K562 (cell line): Measurements from ENCODE around the gene SMG7. TPM values are rescaled to one million over a fixed set of nuclear protein-coding genes. Genes with fewer than 3 reads are reported as not detected.

ENCODE experiments used
- ATAC-seq: fragments of 200-7000 bp; cut with Tn5 transposase; 3 replicates; pipeline ENCODE4 v1.9.1; 2020; ENCODE audit warnings: moderate library complexity
- BruUV-seq: library from RNA; stranded (reverse); fragments of 400-500 nt; replicated peaks from 2 replicates; lab custom pipeline; 2021; lab: Mats Ljungman, UMichigan
- CTCF ChIA-PET: fragments of 300-600 bp; formaldehyde crosslinking; extraction: SDS; loops from one replicate; lab custom pipeline; 2021; ENCODE audit warnings: low intra/inter-chr PET ratio; lab: Yijun Ruan, JAX
- POLR2A ChIA-PET: fragments of 300-600, 350-650 bp; sonication (Branson Sonifier 250); formaldehyde crosslinking; extraction: SDS; loops from one replicate; lab custom pipeline; 2021; ENCODE audit warnings: antibody characterized with exemption, inconsistent platforms; lab: Yijun Ruan, JAX
- DNase-seq, 4 experiments: peaks; one replicate each; pipeline versions ENCODE4 v3.0.0 to v3.0.0-alpha.2; 2011 to 2018; ENCODE audit warnings: low spot score in 3 of 4, mixed read lengths in 3 of 4; ENCODE audit errors: extremely low read depth in 1 of 4
- FAIRE-seq: peaks from 2 replicates; lab custom pipeline; 2011; peaks lifted over from hg19 to GRCh38; lab: Jason Lieb, UNC
- H2AFZ ChIP-seq: 2 replicates; pipeline ENCODE4 v1.6.0; 2011; ENCODE audit warnings: low read depth, low read length, control low read depth, inconsistent platforms
- H3K27ac ChIP-seq: fragments of 200-600 bp; 3 replicates; pipeline ENCODE4 v1.8.0; 2011; ENCODE audit warnings: low read depth, mild to moderate bottlenecking, control low read depth, inconsistent platforms, low read length, moderate library complexity, mixed read lengths; ENCODE audit errors: extremely low read depth
- H3K27me3 ChIP-seq, 2 experiments: fragments of 300-600 bp in 1 of 2; 2 replicates in 1 of 2; 3 replicates in 1 of 2; pipeline versions ENCODE4 v1.6.0 to v1.8.0; 2011; ENCODE audit warnings: inconsistent platforms in 2 of 2, low read length in 2 of 2, mild to moderate bottlenecking in 1 of 2, mixed read lengths in 1 of 2, moderate library complexity in 1 of 2; ENCODE audit not compliant: control insufficient read depth in 2 of 2, insufficient read depth in 2 of 2
- H3K36me3 ChIP-seq: fragments of 300-600 bp; 3 replicates; pipeline ENCODE4 v1.8.0; 2011; ENCODE audit warnings: mild to moderate bottlenecking, low read length, inconsistent platforms; ENCODE audit not compliant: control insufficient read depth, insufficient read depth
- H3K4me1 ChIP-seq, 2 experiments: fragments of 200-600 bp in 1 of 2; replicated peaks in 1 of 2; 2 replicates in 1 of 2; 3 replicates in 1 of 2; pipeline versions ENCODE4 v1.5.1 to v1.8.0; 2011; ENCODE audit warnings: inconsistent platforms in 2 of 2, low read length in 2 of 2, mild to moderate bottlenecking in 1 of 2, mixed read lengths in 1 of 2, moderate library complexity in 1 of 2; ENCODE audit not compliant: control insufficient read depth in 2 of 2, insufficient read depth in 2 of 2
- H3K4me2 ChIP-seq: 2 replicates; pipeline ENCODE4 v1.6.1; 2011; ENCODE audit warnings: low read length, control low read depth, inconsistent platforms, mixed read lengths; ENCODE audit not compliant: insufficient read depth
- H3K4me3 ChIP-seq: fragments of 200-600 bp; sonication (generic), shearing (Covaris generic); 2 replicates; pipeline ENCODE4 v1.5.1; 2016; ENCODE audit warnings: control low read depth, inconsistent platforms
- H3K79me2 ChIP-seq: fragments of 200-600 bp; 3 replicates; pipeline ENCODE4 v1.8.0; 2011; ENCODE audit warnings: low read length, inconsistent platforms; ENCODE audit not compliant: control insufficient read depth, insufficient read depth
- H3K9ac ChIP-seq, 2 experiments: 2 replicates each; pipeline versions ENCODE4 v1.6.0 to v1.6.1; 2011; ENCODE audit warnings: low read depth in 2 of 2, low read length in 2 of 2, control low read depth in 1 of 2, inconsistent platforms in 1 of 2, mild to moderate bottlenecking in 1 of 2, mixed read lengths in 1 of 2; ENCODE audit not compliant: insufficient read depth in 1 of 2
- H3K9me1 ChIP-seq: one replicate; pipeline ENCODE4 v1.6.0; 2011; ENCODE audit warnings: inconsistent platforms, mild to moderate bottlenecking, low read length, moderate library complexity; ENCODE audit not compliant: control insufficient read depth, insufficient read depth
- H3K9me3 ChIP-seq: replicated peaks from 2 replicates; pipeline ENCODE4 v1.5.1; 2011; ENCODE audit warnings: low read depth, low read length, inconsistent platforms; ENCODE audit not compliant: control insufficient read depth, insufficient read depth
- H4K20me1 ChIP-seq: replicated peaks from 2 replicates; pipeline ENCODE4 v1.6.1; 2011; ENCODE audit warnings: low read length, inconsistent platforms, mixed read lengths; ENCODE audit not compliant: control insufficient read depth, insufficient read depth
- HNRNPK ChIP-seq: fragments of 200-400 bp; formaldehyde crosslinking; IDR thresholded peaks from one replicate; pipeline ENCODE4 v1.6.1; 2018; ENCODE audit warnings: mild to moderate bottlenecking, low read depth, low read length; ENCODE audit not compliant: poor library complexity, severe bottlenecking
- PCBP2 ChIP-seq: fragments of 200-400 bp; formaldehyde crosslinking; IDR thresholded peaks from 2 replicates; pipeline ENCODE4 v1.6.1; 2018; ENCODE audit warnings: low read length, low read depth, mild to moderate bottlenecking, moderate library complexity; ENCODE audit not compliant: poor library complexity, severe bottlenecking
- PREB ChIP-seq: sonication (generic); formaldehyde crosslinking; IDR thresholded peaks from 2 replicates; pipeline ENCODE4 v1.8.1; 2023; ENCODE audit warnings: mild to moderate bottlenecking, missing genetic modification reagents
- WGBS: fragments of 100-300 bp; shearing (Covaris generic); methylation state at CpG from one replicate; pipeline ENCODE4 v1.1.6; 2016; ENCODE audit warnings: low coverage, mixed read lengths; ENCODE audit not compliant: insufficient coverage; ENCODE audit errors: missing lambda C conversion rate; 5-methylcytosine and 5-hydroxymethylcytosine counted together
- in situ Hi-C: fragments of 300-500 bp; cut with MboI; formaldehyde crosslinking; loops from 4 replicates; pipeline ENCODE4 v1.15.0; 2018; ENCODE audit warnings: inconsistent platforms, mixed read lengths
- intact Hi-C: fragments of 100-400 bp; cut with micrococcal nuclease; formaldehyde crosslinking; loops from 2 replicates; pipeline ENCODE4 v1.14.2; 2022
- polyA plus RNA-seq, 8 experiments: library from polyadenylated mRNA; depleted of rRNA in 4 of 8; stranded (reverse) in 5 of 8; unstranded in 3 of 8; fragments of >200 nt; fragmentation: Nextera tagmentation in 2 of 8; fragmentation: Illumina TruSeq in 1 of 8; extraction: Ambion mirVana in 2 of 8; extraction: Trizol in 1 of 8; gene quantifications; 2 replicates each; pipeline versions ENCODE4 v1.2.1 to v1.2.3, GENCODE V29; 2011 to 2014; ENCODE audit warnings: inconsistent platforms in 1 of 8, missing spikeins in 1 of 8
- total RNA-seq, 7 experiments: library from RNA; depleted of rRNA in 6 of 7; stranded (reverse); fragments of >200 nt in 6 of 7; fragmentation: Illumina TruSeq in 2 of 7; extraction: Trizol in 2 of 7; gene quantifications; 2 replicates each; pipeline versions ENCODE4 v1.2.1 to v1.2.3, GENCODE V29; 2011 to 2021; ENCODE audit warnings: low replicate concordance in 1 of 7
- TF ChIP-seq, protein P1 (sequence below): IDR thresholded peaks from 2 replicates; pipeline ENCODE4 v1.6.1; 2016; ENCODE audit warnings: missing genetic modification characterization, missing compliant biosample characterization
- TF ChIP-seq, protein P2 (sequence below): fragments of 450-650 bp; formaldehyde crosslinking; IDR thresholded peaks from 2 replicates; pipeline ENCODE4 v1.4.0; 2022; ENCODE audit warnings: missing genetic modification characterization

SMG7 gene
- total and polyA plus RNA-seq, 9 of the 15 experiments (the other 6 are each of a cell fraction or from before 2014, with no cell fraction given): 12.4 to 74.6 (median 29.0) TPM

DNA sequence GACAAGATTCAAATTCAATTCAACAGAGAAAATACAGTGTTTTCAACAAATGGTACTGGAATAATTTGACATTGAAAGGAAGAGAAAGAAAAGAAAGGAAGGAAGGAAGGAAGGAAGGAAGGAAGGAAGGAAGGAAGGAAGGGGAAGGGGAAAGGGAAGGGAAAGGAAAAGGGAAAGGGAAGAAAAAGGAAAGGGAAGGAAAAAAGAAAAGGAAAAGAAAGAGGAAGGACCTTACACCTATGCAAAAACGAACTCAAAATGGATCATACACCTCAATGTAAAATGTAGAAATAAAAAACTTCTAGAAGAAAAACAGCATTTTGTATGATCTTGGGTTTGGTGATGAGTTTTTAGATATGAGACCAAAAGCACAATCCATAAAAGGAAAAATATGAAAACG lies 34.2 kb upstream of the SMG7 start:
- intact Hi-C loops: no loop called here
- no peaks in the 10 kb centered on the region for H3K36me3 ChIP-seq
- FAIRE-seq: no peak
- CTCF ChIA-PET: no interaction called here
- 0% methylated on average over 2 of the region's 2 CpGs for WGBS
- no peak overlapping the region for H3K27ac ChIP-seq
- POLR2A ChIA-PET: no interaction called here
- TF ChIP-seq, protein P1, sequence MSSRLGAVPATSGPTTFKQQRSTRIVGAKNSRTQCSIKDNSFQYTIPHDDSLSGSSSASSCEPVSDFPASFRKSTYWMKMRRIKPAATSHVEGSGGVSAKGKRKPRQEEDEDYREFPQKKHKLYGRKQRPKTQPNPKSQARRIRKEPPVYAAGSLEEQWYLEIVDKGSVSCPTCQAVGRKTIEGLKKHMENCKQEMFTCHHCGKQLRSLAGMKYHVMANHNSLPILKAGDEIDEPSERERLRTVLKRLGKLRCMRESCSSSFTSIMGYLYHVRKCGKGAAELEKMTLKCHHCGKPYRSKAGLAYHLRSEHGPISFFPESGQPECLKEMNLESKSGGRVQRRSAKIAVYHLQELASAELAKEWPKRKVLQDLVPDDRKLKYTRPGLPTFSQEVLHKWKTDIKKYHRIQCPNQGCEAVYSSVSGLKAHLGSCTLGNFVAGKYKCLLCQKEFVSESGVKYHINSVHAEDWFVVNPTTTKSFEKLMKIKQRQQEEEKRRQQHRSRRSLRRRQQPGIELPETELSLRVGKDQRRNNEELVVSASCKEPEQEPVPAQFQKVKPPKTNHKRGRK (tag): peak; percentile 68
- no peak for TF ChIP-seq PREB (CRISPR knock-in tag)
- TF ChIP-seq, protein P2, sequence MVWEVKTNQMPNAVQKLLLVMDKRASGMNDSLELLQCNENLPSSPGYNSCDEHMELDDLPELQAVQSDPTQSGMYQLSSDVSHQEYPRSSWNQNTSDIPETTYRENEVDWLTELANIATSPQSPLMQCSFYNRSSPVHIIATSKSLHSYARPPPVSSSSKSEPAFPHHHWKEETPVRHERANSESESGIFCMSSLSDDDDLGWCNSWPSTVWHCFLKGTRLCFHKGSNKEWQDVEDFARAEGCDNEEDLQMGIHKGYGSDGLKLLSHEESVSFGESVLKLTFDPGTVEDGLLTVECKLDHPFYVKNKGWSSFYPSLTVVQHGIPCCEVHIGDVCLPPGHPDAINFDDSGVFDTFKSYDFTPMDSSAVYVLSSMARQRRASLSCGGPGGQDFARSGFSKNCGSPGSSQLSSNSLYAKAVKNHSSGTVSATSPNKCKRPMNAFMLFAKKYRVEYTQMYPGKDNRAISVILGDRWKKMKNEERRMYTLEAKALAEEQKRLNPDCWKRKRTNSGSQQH (CRISPR knock-in tag): 0 out of 2 replicates have a peak, but pooled peaks have one; percentile 67
- TF ChIP-seq PCBP2: peak; percentile 40
- TF ChIP-seq HNRNPK: peak; percentile 61
- DNase-seq: no peak
- BruUV-seq: no TSS peak
- H4K20me1 ChIP-seq: 0 out of 2 replicates have a peak, but pooled peaks cover 4% of the 10 kb centered on the region
- no peak overlapping the region for H2AFZ ChIP-seq
- no peaks in the 10 kb centered on the region for H3K9me1 ChIP-seq
- no peak overlapping the region for H3K9ac ChIP-seq
- H3K4me2 ChIP-seq: no peak overlapping the region
- ATAC-seq: no peak
- H3K4me3 ChIP-seq: no peak overlapping the region
- H3K27me3 ChIP-seq: peaks cover 12 to 16% of the 10 kb centered on the region in 2 experiments
- no peaks in the 10 kb centered on the region for H3K9me3 ChIP-seq
- in situ Hi-C loops: no loop called here
- no peaks in the 10 kb centered on the region for H3K79me2 ChIP-seq
- H3K4me1 ChIP-seq: no peaks in the 10 kb centered on the region
